22Rv1 (cell line): Measurements from ENCODE around the gene TSPAN18.

ENCODE experiments used
- H3K27ac ChIP-seq: fragments of 450-650 bp; 2 replicates; pipeline ENCODE4 v1.5.1; 2017
- ZFX ChIP-seq: fragments of 450-650 bp; IDR thresholded peaks from 2 replicates; pipeline ENCODE4 v1.6.1; 2017; ENCODE audit warnings: antibody characterized with exemption, borderline replicate concordance
- TF ChIP-seq, protein P1 (sequence below): fragments of 450-650 bp; IDR thresholded peaks from 2 replicates; pipeline ENCODE4 v1.5.1; 2017; ENCODE audit warnings: mild to moderate bottlenecking

Gene TSPAN18

DNA sequence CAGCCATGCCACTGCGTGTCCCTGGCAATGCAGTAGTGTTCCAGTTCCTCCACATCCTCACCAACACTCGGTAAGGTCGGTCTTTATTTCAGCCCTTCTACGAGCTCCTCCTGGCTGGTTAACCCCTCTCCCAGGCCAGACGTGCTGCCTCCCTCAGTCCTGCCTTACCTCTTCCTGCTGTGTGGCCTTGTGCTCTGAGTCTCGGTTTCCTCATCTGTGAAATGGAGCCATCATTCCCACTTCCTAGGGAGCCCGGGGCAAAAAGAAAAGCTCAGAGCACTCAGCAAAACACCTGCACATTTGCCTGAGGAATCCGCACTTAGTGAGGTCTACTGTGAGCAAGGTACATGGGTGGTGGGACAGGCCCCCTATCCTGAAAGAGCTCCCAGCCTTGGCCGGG is 214.1 kb downstream of the TSPAN18 start:
- TF ChIP-seq, protein P1, sequence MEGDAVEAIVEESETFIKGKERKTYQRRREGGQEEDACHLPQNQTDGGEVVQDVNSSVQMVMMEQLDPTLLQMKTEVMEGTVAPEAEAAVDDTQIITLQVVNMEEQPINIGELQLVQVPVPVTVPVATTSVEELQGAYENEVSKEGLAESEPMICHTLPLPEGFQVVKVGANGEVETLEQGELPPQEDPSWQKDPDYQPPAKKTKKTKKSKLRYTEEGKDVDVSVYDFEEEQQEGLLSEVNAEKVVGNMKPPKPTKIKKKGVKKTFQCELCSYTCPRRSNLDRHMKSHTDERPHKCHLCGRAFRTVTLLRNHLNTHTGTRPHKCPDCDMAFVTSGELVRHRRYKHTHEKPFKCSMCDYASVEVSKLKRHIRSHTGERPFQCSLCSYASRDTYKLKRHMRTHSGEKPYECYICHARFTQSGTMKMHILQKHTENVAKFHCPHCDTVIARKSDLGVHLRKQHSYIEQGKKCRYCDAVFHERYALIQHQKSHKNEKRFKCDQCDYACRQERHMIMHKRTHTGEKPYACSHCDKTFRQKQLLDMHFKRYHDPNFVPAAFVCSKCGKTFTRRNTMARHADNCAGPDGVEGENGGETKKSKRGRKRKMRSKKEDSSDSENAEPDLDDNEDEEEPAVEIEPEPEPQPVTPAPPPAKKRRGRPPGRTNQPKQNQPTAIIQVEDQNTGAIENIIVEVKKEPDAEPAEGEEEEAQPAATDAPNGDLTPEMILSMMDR: no peak
- no peak for TF ChIP-seq ZFX
- no peak overlapping the region for H3K27ac ChIP-seq

DNA sequence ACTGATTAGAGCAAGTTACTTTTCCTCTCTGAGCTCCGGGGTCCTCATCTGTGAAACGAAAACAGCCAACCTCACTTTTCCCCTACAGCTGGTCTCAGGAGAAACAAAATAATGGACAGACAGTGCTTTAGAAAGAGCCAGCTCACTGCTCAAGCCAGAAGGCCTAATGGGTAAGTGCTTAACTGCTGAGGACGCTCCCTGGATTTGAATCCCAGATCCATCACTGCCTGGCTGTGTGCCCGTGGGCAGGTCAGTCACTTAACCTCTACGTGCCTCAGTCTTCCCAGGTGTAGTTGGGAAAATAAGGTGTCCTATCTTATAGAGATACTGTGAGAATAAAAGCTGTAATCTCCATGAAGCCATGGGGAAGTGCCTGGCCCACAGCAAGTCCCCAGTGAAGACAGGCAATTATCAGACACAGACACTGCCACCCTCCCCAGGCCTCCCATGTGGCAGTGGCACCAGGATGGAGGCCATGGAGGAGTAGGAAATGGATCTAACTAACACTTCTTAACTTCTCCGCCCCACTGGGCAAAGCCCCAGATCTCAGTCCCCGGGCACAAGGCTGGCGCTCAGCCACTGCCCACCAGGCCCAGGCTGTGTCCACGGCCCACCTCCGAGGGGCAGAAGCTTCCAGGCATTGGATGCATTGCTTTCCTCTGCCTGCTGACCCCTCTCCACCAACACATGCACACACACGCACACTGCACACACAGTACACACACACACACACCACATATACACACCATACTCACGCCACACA is 214.7 kb downstream of the TSPAN18 start:
- no peak overlapping the region for H3K27ac ChIP-seq
- no peak for TF ChIP-seq ZFX

DNA sequence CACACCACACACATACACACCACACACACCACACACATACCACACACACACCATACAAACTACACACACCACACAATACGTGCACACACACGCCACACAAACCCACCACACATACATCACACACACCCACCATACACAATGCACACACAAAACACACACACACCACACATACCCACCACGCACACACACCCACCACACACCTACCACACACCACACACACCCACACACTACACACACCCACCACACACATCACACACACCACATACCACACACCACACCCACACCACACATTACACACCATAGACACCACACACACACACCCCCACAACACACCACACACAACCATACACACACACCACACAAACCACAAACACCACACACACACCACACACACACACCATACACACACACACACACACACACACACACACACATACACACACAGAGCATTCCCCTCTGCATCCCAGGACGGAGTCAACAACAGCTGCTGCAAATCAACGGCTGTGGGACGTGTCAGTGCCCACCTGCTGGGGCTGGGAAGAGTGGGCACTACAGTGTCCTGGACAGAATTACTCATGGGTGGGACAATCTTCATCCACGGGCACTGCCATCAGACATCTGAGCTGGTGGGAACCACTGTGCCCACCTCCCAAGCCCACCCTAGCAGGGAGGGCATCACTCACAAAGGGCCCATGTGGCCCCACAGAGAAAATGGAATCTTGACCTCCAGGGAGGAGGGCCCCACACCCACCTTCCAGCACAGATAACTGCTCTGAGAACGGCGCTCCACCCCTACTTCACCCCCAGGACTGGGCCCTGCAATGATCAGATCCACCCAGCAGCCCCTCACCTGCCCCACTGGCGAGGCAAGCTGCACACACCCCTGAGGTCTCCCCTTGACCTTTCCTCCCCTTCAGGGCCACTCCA is 215.5 kb downstream of the TSPAN18 start:
- TF ChIP-seq ZFX: no peak
- TF ChIP-seq, protein P1: no peak
- H3K27ac ChIP-seq: no peak overlapping the region

DNA sequence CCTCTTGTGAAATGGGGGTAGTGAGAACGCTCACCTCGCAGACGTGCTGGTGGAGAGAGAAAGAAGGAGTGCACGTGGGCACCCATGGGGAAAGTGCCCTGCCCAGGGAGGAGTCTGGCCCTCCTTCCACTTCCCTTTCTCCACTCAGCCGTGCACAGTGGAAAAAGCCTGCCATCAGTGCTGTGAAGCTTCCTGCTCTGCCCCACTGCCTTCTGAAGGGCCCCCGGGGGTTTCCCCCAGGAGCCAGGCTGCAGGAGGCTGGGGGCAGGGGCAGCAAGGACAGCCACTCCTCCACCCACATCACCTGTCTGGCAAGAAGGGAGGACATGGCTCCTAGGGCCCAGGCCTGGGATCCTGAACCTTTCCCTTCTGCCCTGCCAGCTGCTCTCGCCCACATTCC is 216.4 kb downstream of the TSPAN18 start:
- TF ChIP-seq, protein P1: no peak
- no peak for TF ChIP-seq ZFX

DNA sequence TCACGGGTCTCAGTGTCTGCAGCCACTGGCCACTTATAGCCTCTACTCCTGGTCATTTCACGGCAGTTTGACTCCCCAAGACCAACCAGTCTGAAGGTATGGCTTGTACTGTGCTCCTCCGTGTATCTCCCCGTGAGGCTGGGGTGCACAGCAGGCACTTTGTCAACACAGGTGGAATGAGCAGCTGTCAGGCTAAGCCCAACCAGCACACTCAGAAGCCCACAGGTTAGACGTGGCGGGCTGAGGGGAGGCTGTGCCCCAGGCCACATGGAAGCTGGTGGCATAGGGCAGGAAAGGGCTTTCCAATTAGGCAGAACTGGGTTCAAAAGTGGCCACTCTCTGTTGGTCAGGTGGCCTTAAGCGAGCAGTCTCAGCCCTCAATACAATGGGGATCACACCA is 216.9 kb downstream of the TSPAN18 start:
- no peak overlapping the region for H3K27ac ChIP-seq
- no peak for TF ChIP-seq ZFX
- TF ChIP-seq, protein P1: no peak

More for the DNA sequence above, 216.4 kb downstream of the TSPAN18 start:
- H3K27ac ChIP-seq: no peak overlapping the region

DNA sequence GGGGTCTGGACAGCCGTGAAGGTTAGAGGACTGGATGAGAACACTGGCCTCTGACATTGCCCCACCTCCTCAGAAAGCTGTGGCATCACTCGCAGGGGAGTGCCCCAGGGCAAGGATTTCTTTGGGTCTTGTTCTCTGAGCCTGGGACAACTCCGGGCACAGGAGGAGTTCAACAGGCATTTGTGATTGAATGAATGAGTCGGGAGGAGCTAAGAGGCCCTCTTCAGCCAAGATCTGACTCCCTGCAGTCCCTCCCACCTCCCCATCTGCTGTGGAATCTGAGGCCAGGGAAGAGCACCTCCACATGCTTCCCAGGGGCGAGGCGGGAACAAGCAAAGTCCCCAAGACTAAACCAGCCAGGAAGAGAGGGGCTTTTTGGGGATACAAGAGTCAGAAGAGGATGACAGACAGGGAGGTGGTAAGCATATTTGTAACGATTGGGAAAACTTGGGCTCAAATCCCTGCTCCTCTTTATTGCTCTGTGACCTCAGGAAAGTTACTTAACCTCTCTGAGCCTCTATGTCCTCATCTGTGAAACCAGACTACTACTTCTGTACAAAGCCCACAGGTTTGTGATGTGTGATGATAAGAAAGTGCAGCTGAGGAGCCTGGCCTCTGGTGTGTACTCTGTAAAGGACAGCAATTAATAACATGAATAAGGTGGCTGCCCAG is 217.6 kb downstream of the TSPAN18 start:
- TF ChIP-seq, protein P1: no peak
- TF ChIP-seq ZFX: no peak
- H3K27ac ChIP-seq: no peak overlapping the region

DNA sequence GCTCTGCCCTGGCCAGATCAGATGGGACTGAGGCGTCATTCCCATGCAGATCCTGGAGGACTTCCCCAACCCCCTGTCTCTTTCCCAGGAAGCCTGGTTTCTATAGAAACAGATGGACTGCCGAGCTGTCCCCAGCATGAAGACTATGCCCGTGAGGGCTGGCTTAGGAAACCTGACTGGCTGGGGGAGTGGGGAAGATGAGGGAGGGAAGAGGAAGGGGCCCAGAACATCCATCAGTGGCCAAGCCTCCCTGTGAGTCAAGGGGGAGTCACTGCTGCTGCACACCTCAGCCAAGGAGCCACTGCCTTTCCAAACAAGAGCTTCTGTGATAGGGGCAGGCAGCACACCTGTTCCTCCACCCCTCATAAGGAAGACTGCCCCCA is 218.1 kb downstream of the TSPAN18 start:
- TF ChIP-seq, protein P1: no peak
- no peak for TF ChIP-seq ZFX
- no peak overlapping the region for H3K27ac ChIP-seq
